ENCODE results near the gene MYL6B.

- TF ChIP-seq CTCF (IDR thresholded peaks at IDR 0.05; ENCODE audit: extremely low read depth in 1 of 2, insufficient read depth in 1 of 2, low read depth in 1 of 2, low read length in 2 of 2) (no peak), JUN (IDR thresholded peaks at IDR 0.05; ENCODE audit: borderline replicate concordance, insufficient read depth, insufficient read length, low read depth) (no peak), EZH2 (IDR thresholded peaks at IDR 0.05; ENCODE audit: borderline replicate concordance, low read depth, low read length, severe bottlenecking) (no peak)
These were observed 17.5 kb upstream of the MYL6B start for GRCh38 chr12:56134897-56135296.
